Measurements from ENCODE around the gene DLX5. TPM values are rescaled to one million over a fixed set of nuclear protein-coding genes. Genes with fewer than 3 reads are reported as not detected.

Gene DLX5
- total RNA-seq, 1 experiment from 2014 or later: not detected

DNA sequence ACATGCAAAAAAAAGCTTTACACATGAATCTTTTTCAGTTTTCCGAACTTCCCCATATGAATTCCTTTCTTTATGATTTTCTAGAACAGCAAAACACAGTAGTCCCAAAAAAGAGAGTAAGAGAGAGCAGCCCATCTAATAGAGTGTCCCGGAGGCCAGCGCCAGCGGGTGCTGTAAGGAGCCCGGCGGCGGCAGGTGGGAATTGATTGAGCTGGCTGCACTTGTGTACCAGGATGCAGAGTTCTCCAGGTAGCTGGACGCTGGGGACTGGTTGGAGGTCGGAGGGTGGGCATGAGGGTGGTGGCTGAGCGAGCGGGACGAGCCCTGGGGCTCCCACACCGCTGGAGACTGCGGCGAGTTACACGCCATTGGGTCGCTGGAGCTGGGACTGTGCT is 4.0 kb downstream of the DLX5 start (continued):
- TF ChIP-seq, protein P1, sequence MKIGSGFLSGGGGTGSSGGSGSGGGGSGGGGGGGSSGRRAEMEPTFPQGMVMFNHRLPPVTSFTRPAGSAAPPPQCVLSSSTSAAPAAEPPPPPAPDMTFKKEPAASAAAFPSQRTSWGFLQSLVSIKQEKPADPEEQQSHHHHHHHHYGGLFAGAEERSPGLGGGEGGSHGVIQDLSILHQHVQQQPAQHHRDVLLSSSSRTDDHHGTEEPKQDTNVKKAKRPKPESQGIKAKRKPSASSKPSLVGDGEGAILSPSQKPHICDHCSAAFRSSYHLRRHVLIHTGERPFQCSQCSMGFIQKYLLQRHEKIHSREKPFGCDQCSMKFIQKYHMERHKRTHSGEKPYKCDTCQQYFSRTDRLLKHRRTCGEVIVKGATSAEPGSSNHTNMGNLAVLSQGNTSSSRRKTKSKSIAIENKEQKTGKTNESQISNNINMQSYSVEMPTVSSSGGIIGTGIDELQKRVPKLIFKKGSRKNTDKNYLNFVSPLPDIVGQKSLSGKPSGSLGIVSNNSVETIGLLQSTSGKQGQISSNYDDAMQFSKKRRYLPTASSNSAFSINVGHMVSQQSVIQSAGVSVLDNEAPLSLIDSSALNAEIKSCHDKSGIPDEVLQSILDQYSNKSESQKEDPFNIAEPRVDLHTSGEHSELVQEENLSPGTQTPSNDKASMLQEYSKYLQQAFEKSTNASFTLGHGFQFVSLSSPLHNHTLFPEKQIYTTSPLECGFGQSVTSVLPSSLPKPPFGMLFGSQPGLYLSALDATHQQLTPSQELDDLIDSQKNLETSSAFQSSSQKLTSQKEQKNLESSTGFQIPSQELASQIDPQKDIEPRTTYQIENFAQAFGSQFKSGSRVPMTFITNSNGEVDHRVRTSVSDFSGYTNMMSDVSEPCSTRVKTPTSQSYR (CRISPR knock-in tag; IDR thresholded peaks at IDR 0.05): no peak
- TF ChIP-seq SMAD3 (CRISPR knock-in tag; IDR thresholded peaks at IDR 0.05; ENCODE audit: borderline replicate concordance) (no peak), GTF2I (CRISPR knock-in tag; conservative IDR thresholded peaks at IDR 0.05) (no peak), ZNF317 (CRISPR knock-in tag; IDR thresholded peaks at IDR 0.05; ENCODE audit: borderline replicate concordance, low read depth) (no peak)
- TF ChIP-seq, protein P2, sequence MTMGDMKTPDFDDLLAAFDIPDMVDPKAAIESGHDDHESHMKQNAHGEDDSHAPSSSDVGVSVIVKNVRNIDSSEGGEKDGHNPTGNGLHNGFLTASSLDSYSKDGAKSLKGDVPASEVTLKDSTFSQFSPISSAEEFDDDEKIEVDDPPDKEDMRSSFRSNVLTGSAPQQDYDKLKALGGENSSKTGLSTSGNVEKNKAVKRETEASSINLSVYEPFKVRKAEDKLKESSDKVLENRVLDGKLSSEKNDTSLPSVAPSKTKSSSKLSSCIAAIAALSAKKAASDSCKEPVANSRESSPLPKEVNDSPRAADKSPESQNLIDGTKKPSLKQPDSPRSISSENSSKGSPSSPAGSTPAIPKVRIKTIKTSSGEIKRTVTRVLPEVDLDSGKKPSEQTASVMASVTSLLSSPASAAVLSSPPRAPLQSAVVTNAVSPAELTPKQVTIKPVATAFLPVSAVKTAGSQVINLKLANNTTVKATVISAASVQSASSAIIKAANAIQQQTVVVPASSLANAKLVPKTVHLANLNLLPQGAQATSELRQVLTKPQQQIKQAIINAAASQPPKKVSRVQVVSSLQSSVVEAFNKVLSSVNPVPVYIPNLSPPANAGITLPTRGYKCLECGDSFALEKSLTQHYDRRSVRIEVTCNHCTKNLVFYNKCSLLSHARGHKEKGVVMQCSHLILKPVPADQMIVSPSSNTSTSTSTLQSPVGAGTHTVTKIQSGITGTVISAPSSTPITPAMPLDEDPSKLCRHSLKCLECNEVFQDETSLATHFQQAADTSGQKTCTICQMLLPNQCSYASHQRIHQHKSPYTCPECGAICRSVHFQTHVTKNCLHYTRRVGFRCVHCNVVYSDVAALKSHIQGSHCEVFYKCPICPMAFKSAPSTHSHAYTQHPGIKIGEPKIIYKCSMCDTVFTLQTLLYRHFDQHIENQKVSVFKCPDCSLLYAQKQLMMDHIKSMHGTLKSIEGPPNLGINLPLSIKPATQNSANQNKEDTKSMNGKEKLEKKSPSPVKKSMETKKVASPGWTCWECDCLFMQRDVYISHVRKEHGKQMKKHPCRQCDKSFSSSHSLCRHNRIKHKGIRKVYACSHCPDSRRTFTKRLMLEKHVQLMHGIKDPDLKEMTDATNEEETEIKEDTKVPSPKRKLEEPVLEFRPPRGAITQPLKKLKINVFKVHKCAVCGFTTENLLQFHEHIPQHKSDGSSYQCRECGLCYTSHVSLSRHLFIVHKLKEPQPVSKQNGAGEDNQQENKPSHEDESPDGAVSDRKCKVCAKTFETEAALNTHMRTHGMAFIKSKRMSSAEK (CRISPR knock-in tag; IDR thresholded peaks at IDR 0.05; ENCODE audit: borderline replicate concordance): no peak

DNA sequence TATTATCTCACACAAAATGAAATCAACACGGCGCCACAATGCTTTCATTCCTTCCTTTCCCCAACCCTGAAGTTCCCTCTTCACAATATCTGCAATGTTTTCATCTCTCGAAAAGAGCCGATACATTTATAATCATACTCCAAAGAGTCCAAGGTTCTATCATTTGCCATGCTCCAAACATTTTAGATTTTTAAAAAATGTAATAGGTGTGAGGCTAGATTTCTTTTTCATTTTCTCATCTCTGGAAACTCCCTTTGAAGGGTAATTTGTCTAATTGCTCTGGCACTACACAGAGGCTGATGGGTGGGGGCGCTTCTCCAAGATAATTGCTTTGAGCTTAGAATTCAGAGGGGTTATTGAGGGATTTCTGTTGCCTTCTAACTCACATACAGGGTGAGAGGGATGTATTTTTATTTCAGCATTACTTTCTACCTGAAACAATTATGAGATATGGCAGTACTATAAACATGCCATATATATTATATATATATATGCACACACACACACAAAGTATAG is 4.9 kb downstream of the DLX5 start:
- Mint-ChIP-seq H3K27me3 (ENCODE audit: low read depth) (peaks cover 100% of the 10 kb centered on the region), H3K9me3 (no peaks in the 10 kb centered on the region), H3K4me1 (peaks cover 75% of the 10 kb centered on the region), H3K36me3 (no peaks in the 10 kb centered on the region), H3K27ac (no peak overlapping the region), H3K4me3 (no peak overlapping the region)
- DNase-seq (ENCODE audit: low spot score): no peak
- CTCF ChIA-PET: interaction anchor here (0.6 to 2.1 kb wide), 2 partner anchors 14 to 1002 kb away, joined by 3 to 5 read pairs; no protein-coding TSS in a partner anchor
- ATAC-seq: no peak
- TF ChIP-seq MXD4 (CRISPR knock-in tag; IDR thresholded peaks at IDR 0.05; ENCODE audit: borderline replicate concordance) (no peak), FOXP1 (CRISPR knock-in tag; IDR thresholded peaks at IDR 0.05; ENCODE audit: borderline replicate concordance) (no peak), ZNF121 (CRISPR knock-in tag; IDR thresholded peaks at IDR 0.05) (no peak), PRRX2 (CRISPR knock-in tag; IDR thresholded peaks at IDR 0.05) (no peak), GABPB1 (CRISPR knock-in tag; IDR thresholded peaks at IDR 0.05) (no peak), ZNF232 (CRISPR knock-in tag; IDR thresholded peaks at IDR 0.05) (no peak)
- TF ChIP-seq, protein P3, sequence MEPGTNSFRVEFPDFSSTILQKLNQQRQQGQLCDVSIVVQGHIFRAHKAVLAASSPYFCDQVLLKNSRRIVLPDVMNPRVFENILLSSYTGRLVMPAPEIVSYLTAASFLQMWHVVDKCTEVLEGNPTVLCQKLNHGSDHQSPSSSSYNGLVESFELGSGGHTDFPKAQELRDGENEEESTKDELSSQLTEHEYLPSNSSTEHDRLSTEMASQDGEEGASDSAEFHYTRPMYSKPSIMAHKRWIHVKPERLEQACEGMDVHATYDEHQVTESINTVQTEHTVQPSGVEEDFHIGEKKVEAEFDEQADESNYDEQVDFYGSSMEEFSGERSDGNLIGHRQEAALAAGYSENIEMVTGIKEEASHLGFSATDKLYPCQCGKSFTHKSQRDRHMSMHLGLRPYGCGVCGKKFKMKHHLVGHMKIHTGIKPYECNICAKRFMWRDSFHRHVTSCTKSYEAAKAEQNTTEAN (CRISPR knock-in tag; IDR thresholded peaks at IDR 0.05): no peak
- POLR2A ChIA-PET: no interaction called here

DNA sequence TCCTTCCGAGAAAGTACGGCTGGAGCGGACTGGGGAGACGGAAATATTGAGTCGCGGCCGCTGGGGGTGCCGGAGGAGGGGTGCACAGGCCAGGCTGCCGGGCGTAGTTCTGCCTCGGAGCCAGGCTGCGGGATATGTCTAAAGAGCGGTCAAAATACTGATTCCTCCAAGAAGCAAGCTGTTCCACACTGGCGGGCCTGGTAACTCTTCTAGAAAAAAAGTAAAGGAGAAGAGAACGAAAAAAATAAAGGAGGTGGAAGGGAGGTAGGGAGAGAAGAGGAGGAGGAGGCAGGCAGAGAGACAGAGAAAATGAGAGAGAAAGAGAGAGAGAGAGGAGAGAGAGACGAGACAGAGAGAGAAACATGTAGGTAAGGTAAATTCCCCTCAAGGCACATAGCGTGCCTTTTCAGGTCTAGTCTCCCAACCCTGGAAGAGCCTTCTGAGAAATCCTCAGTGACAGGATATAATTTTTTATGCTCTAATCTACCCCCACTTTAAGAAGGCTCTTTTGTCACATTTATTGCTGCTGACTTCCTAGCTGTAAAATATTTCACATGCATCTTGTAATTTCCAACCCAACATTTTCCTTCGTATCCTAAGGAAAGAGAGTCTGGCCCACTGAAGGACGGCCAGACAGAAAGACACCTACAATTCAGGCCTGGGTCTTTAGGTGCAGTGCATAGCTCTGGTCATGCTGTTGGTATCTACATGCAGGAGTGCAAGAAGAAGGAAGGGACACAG is 5.7 kb downstream of the DLX5 start:
- Mint-ChIP-seq H3K27ac (no peak overlapping the region), H3K4me3 (no peak overlapping the region; the same call in 1 of the 2 replicates), H3K27me3 (ENCODE audit: low read depth) (peaks cover 100% of the 10 kb centered on the region), H3K36me3 (no peaks in the 10 kb centered on the region), H3K4me1 (peaks cover 67% of the 10 kb centered on the region), H3K9me3 (no peaks in the 10 kb centered on the region)
- ChIA-PET POLR2A (no interaction called here), CTCF (interaction anchor here (0.6 to 2.1 kb wide), 2 partner anchors 13 to 1002 kb away, joined by 3 to 5 read pairs; no protein-coding TSS in a partner anchor)
- no peak for ATAC-seq
- DNase-seq (ENCODE audit: low spot score): no peak
- TF ChIP-seq TCF7 (CRISPR knock-in tag; IDR thresholded peaks at IDR 0.05; ENCODE audit: low read depth): no peak
- TF ChIP-seq, protein P4, sequence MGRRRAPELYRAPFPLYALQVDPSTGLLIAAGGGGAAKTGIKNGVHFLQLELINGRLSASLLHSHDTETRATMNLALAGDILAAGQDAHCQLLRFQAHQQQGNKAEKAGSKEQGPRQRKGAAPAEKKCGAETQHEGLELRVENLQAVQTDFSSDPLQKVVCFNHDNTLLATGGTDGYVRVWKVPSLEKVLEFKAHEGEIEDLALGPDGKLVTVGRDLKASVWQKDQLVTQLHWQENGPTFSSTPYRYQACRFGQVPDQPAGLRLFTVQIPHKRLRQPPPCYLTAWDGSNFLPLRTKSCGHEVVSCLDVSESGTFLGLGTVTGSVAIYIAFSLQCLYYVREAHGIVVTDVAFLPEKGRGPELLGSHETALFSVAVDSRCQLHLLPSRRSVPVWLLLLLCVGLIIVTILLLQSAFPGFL (CRISPR knock-in tag; IDR thresholded peaks at IDR 0.05; ENCODE audit: borderline replicate concordance): no peak
- no peak for TF ChIP-seq NR2C2 (CRISPR knock-in tag; IDR thresholded peaks at IDR 0.05)
- TF ChIP-seq ZNF232 (CRISPR knock-in tag; IDR thresholded peaks at IDR 0.05): no peak
- TF ChIP-seq, protein P1 (CRISPR knock-in tag; IDR thresholded peaks at IDR 0.05): no peak
- TF ChIP-seq, protein P5, sequence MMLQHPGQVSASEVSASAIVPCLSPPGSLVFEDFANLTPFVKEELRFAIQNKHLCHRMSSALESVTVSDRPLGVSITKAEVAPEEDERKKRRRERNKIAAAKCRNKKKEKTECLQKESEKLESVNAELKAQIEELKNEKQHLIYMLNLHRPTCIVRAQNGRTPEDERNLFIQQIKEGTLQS (CRISPR knock-in tag; conservative IDR thresholded peaks at IDR 0.05): no peak
- TF ChIP-seq FOXJ3 (CRISPR knock-in tag; IDR thresholded peaks at IDR 0.05; ENCODE audit: borderline replicate concordance): no peak
